Measurements from ENCODE around the gene PLXDC2. TPM values are rescaled to one million over a fixed set of nuclear protein-coding genes. Genes with fewer than 3 reads are reported as not detected.

The PLXDC2 gene
- total RNA-seq, 1 donor from 2014 or later = 79.2 TPM

GRCh38 chr10:19860107-19860506 is 43.9 kb downstream of the PLXDC2 start:
- Mint-ChIP-seq H3K4me3 (no peak overlapping the region), H3K27me3 (no peaks in the 10 kb centered on the region), H3K9me3 (peaks cover 7% of the 10 kb centered on the region), H3K4me1 (ENCODE audit: unreplicated experiment) (peaks cover 31% of the 10 kb centered on the region), H3K27ac (no peak overlapping the region), H3K36me3 (peaks cover 18% of the 10 kb centered on the region)
- no peak for DNase-seq (ENCODE audit: extremely low spot score, unreplicated experiment)
- TF ChIP-seq, protein P1, sequence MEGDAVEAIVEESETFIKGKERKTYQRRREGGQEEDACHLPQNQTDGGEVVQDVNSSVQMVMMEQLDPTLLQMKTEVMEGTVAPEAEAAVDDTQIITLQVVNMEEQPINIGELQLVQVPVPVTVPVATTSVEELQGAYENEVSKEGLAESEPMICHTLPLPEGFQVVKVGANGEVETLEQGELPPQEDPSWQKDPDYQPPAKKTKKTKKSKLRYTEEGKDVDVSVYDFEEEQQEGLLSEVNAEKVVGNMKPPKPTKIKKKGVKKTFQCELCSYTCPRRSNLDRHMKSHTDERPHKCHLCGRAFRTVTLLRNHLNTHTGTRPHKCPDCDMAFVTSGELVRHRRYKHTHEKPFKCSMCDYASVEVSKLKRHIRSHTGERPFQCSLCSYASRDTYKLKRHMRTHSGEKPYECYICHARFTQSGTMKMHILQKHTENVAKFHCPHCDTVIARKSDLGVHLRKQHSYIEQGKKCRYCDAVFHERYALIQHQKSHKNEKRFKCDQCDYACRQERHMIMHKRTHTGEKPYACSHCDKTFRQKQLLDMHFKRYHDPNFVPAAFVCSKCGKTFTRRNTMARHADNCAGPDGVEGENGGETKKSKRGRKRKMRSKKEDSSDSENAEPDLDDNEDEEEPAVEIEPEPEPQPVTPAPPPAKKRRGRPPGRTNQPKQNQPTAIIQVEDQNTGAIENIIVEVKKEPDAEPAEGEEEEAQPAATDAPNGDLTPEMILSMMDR (conservative IDR thresholded peaks at IDR 0.05) = no peak

DNA sequence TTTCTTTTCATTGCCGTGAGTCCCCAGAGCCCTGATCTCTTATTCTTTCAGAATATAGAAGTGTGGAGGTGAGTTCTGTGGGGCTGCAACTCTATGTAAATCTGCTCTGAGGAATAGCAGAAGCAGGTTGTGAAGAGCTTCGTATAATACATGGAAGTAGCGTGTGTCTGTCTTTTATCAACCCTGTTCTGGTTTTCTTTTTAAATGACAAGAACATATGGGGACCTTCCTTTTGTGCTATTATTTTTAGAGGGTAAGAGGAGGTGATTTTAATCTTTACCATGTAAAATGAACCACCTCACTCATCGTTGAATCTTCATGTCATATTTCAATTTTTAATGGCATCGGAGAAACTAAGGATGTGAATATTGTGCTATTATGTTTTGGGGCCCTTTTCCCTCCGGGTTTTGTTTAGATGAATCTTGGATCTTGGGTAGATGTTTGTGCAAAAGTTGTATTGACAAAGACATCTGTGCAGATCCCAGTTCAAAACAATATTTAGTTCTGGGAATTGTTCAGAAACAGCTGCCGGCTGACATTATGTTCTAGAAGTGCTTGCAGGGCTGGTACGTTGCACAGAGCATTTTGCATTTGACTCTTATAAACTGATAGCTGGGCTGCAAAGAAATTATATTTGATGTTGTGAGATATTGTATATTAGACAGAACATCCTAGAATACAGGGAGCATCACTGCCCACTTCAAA is 46.7 kb downstream of the PLXDC2 start:
- Mint-ChIP-seq H3K9me3 (peaks cover 19% of the 10 kb centered on the region), H3K4me3 (no peak overlapping the region), H3K4me1 (ENCODE audit: unreplicated experiment) (peaks cover 27% of the 10 kb centered on the region), H3K36me3 (peaks cover 35% of the 10 kb centered on the region), H3K27ac (no peak overlapping the region), H3K27me3 (no peaks in the 10 kb centered on the region)
- TF ChIP-seq, protein P1 (conservative IDR thresholded peaks at IDR 0.05) = no peak
- no peak for DNase-seq (ENCODE audit: extremely low spot score, unreplicated experiment)

DNA sequence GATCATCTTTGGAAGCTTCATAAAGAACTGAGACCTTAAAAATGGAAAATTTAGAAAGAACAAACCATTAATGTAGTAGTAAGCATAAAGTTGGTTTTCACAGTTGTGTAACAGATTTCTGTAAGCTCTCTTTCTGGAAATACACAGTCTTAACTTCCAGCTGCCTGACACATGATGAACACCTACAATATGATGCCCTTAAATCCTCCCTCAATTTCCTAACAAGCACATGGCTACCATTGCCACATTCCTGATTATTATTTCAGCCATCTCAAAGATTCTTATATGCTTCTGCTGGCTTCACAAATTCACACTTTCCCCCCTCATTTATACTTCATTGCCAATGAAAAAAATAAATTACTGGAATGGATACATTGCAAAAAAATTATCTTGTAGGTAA is 49.4 kb downstream of the PLXDC2 start:
- no peak for DNase-seq (ENCODE audit: extremely low spot score, unreplicated experiment)
- Mint-ChIP-seq H3K27me3 (no peaks in the 10 kb centered on the region), H3K36me3 (peaks cover 34% of the 10 kb centered on the region), H3K4me3 (no peak overlapping the region), H3K4me1 (ENCODE audit: unreplicated experiment) (peaks cover 14% of the 10 kb centered on the region), H3K9me3 (peaks cover 12% of the 10 kb centered on the region), H3K27ac (no peak overlapping the region)
- TF ChIP-seq, protein P1 (conservative IDR thresholded peaks at IDR 0.05) = no peak

DNA sequence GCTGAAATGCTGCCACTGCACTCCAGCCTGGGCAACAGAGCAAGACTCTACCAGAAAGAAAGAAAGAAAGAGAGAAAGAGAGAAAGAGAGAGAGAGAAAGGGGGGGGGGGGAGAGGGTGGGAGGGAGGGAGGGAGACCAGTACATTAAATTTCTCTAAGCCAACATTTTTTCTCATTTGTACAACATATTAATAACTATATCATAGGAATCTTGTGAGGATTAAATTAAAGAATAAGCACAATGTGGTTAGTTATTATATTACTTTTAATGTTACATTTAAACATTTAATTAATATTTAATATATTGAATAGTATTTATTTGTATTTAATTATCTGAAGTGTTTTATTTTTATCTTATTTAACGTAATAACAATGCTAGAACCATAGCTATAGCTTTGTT is 53.1 kb downstream of the PLXDC2 start:
- TF ChIP-seq, protein P1 (conservative IDR thresholded peaks at IDR 0.05) = no peak
- no peak overlapping the region for H3K4me3 Mint-ChIP-seq
- DNase-seq (ENCODE audit: extremely low spot score, unreplicated experiment) = no peak
- peaks cover 12% of the 10 kb centered on the region for H3K4me1 Mint-ChIP-seq (ENCODE audit: unreplicated experiment)
- no peak overlapping the region for H3K27ac Mint-ChIP-seq
- peaks cover 12% of the 10 kb centered on the region for H3K9me3 Mint-ChIP-seq
- no peaks in the 10 kb centered on the region for H3K27me3 Mint-ChIP-seq
- peaks cover 44% of the 10 kb centered on the region for H3K36me3 Mint-ChIP-seq

DNA sequence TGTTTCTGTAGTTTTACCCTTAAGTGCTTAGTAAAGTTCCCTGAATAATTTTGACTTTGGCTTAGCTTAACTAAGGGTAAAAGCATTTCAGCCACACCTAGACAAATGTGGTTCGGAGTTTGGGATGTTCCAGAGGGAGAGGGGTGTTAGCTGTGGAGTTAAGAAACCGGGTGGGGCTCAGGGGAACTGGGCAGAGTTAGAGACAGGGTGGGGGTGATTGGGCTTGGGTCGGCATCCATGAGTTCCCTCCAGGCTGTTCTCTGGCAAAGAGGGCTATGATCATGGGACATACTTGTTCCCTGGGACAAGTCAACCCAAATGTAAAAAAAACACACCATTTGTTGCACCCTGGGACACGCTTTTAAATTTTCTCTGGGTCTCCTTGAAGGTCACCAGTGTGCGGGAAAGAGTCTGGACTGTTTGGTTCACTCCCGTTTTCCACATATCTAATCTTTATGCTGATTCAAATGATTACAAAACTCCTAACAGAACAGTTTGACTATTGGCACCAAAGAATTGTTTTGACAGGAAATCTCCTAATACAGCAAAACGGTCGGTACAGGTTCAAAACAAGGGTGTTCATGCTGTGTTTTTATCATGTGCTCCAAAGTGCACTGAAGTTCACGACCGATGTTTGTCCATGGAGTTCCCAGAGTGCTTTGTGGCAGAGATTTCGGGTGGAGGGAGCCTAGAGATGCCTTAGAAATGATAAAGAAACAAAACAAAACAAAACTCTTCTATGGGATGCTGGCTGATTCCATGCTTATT is 56.5 kb downstream of the PLXDC2 start:
- DNase-seq (ENCODE audit: extremely low spot score, unreplicated experiment) = no peak
- peak overlapping the region; percentile 16 for H3K4me3 Mint-ChIP-seq
- H3K36me3 Mint-ChIP-seq = peaks cover 21% of the 10 kb centered on the region
- H3K4me1 Mint-ChIP-seq (ENCODE audit: unreplicated experiment) = peaks cover 12% of the 10 kb centered on the region
- H3K27me3 Mint-ChIP-seq = no peaks in the 10 kb centered on the region
- H3K9me3 Mint-ChIP-seq = no peaks in the 10 kb centered on the region
- TF ChIP-seq, protein P1 (conservative IDR thresholded peaks at IDR 0.05) = no peak
- H3K27ac Mint-ChIP-seq = peak overlapping the region; percentile 26
